Hepatocyte (in vitro differentiated cells): ENCODE data around the gene CSNK2B. TPM values are rescaled to one million over a fixed set of nuclear protein-coding genes. Genes with fewer than 3 reads are reported as not detected.

Source experiments
- DNase-seq: peaks from one replicate; pipeline ENCODE4 v3.0.0-alpha.2; 2016; ENCODE audit warnings: low spot score
- H2AFZ ChIP-seq: fragments of 200-600 bp; sonication (generic); 2 replicates; pipeline ENCODE4 v1.6.0; 2016; ENCODE audit warnings: antibody characterized with exemption, mild to moderate bottlenecking
- H3K27ac ChIP-seq: fragments of 200-600 bp; sonication (generic); 2 replicates; pipeline ENCODE4 v1.5.1; 2016; ENCODE audit warnings: mild to moderate bottlenecking
- H3K27me3 ChIP-seq: fragments of 200-600 bp; sonication (generic); 2 replicates; pipeline ENCODE4 v1.6.1; 2016
- H3K36me3 ChIP-seq: fragments of 200-600 bp; sonication (generic); replicated peaks from 2 replicates; pipeline ENCODE4 v1.5.1; 2016; ENCODE audit warnings: low read depth; ENCODE audit not compliant: insufficient read depth
- H3K4me1 ChIP-seq: fragments of 200-600 bp; sonication (generic); 2 replicates; pipeline ENCODE4 v1.5.1; 2016; ENCODE audit warnings: mild to moderate bottlenecking, moderate library complexity; ENCODE audit not compliant: insufficient read depth
- H3K4me2 ChIP-seq: fragments of 200-600 bp; sonication (generic); 2 replicates; pipeline ENCODE4 v1.6.0; 2016
- H3K4me3 ChIP-seq: fragments of 200-600 bp; sonication (generic); 2 replicates; pipeline ENCODE4 v1.5.1; 2016; ENCODE audit warnings: mild to moderate bottlenecking
- H3K79me2 ChIP-seq: fragments of 200-600 bp; sonication (generic); 2 replicates; pipeline ENCODE4 v1.6.0; 2017; ENCODE audit warnings: mild to moderate bottlenecking
- H3K9me2 ChIP-seq: fragments of 200-600 bp; sonication (generic); replicated peaks from 2 replicates; pipeline ENCODE4 v1.6.0; 2017; ENCODE audit warnings: mild to moderate bottlenecking; ENCODE audit not compliant: insufficient read depth
- H3K9me3 ChIP-seq: fragments of 200-600 bp; sonication (generic); 2 replicates; pipeline ENCODE4 v1.5.1; 2016; ENCODE audit warnings: low read depth, mild to moderate bottlenecking
- H4K20me1 ChIP-seq: fragments of 200-600 bp; sonication (generic); 2 replicates; pipeline ENCODE4 v1.6.0; 2016; ENCODE audit warnings: mild to moderate bottlenecking; ENCODE audit not compliant: insufficient read depth, poor library complexity, severe bottlenecking
- EZH2 ChIP-seq: fragments of 200-600 bp; sonication (generic); IDR thresholded peaks from 2 replicates; pipeline ENCODE4 v1.6.1; 2016; ENCODE audit warnings: antibody characterized with exemption, mild to moderate bottlenecking, borderline replicate concordance
- EZH2phosphoT487 ChIP-seq: fragments of 200-600 bp; sonication (generic); IDR thresholded peaks from one replicate; pipeline ENCODE4 v1.6.1; 2018; ENCODE audit warnings: antibody characterized with exemption, mild to moderate bottlenecking, low read depth, moderate library complexity; ENCODE audit not compliant: unreplicated experiment, severe bottlenecking
- WGBS: methylation state at CpG from one replicate; pipeline ENCODE4 v1.1.6; 2016; ENCODE audit warnings: low lambda C conversion rate; ENCODE audit errors: missing lambda C conversion rate; 5-methylcytosine and 5-hydroxymethylcytosine counted together
- polyA plus RNA-seq: library from polyadenylated mRNA; unstranded; fragments of >200 nt; fragmentation: Nextera tagmentation; extraction: Ambion mirVana; gene quantifications from 2 replicates; pipeline ENCODE4 v1.2.1, GENCODE V29; 2016
- total RNA-seq: library from RNA; depleted of rRNA; stranded (reverse); fragments of >200 nt; gene quantifications from 2 replicates; pipeline ENCODE4 v1.2.3, GENCODE V29; 2014
- TF ChIP-seq, protein P1 (sequence below): fragments of 200-600 bp; sonication (generic); IDR thresholded peaks from 2 replicates; pipeline ENCODE4 v1.5.1; 2016; ENCODE audit warnings: antibody characterized with exemption, mild to moderate bottlenecking; ENCODE audit not compliant: poor library complexity

The CSNK2B gene
- total and polyA plus RNA-seq, 2 experiments from 2014 or later, result 155 to 181 TPM

GRCh38 chr6:31666337-31666965 is 571 bp downstream of the CSNK2B start:
- TF ChIP-seq EZH2, result no peak
- TF ChIP-seq EZH2phosphoT487, result no peak
- TF ChIP-seq, protein P1, sequence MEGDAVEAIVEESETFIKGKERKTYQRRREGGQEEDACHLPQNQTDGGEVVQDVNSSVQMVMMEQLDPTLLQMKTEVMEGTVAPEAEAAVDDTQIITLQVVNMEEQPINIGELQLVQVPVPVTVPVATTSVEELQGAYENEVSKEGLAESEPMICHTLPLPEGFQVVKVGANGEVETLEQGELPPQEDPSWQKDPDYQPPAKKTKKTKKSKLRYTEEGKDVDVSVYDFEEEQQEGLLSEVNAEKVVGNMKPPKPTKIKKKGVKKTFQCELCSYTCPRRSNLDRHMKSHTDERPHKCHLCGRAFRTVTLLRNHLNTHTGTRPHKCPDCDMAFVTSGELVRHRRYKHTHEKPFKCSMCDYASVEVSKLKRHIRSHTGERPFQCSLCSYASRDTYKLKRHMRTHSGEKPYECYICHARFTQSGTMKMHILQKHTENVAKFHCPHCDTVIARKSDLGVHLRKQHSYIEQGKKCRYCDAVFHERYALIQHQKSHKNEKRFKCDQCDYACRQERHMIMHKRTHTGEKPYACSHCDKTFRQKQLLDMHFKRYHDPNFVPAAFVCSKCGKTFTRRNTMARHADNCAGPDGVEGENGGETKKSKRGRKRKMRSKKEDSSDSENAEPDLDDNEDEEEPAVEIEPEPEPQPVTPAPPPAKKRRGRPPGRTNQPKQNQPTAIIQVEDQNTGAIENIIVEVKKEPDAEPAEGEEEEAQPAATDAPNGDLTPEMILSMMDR, result no peak
- Histone ChIP-seq H3K4me1 (peaks cover 13% of the 10 kb centered on the region), H4K20me1 (no peaks in the 10 kb centered on the region), H2AFZ (peak overlapping the region; percentile 45), H3K79me2 (peaks cover 59% of the 10 kb centered on the region), H3K27ac (peak overlapping the region; percentile 89), H3K27me3 (no peaks in the 10 kb centered on the region), H3K4me3 (peak overlapping the region; percentile 76), H3K4me2 (peak overlapping the region; percentile 95), H3K9me3 (no peaks in the 10 kb centered on the region), H3K36me3 (no peaks in the 10 kb centered on the region), H3K9me2 (no peaks in the 10 kb centered on the region)
- no peak for DNase-seq
- WGBS, result 12% methylated on average over 13 of the region's 15 CpGs

GRCh38 chr6:31669676-31670075 is 3.8 kb downstream of the CSNK2B start, which contains the start of gene LY6G5B:
Gene LY6G5B (plus strand): TSS chr6:31669976. CDS start chr6:31670951, 975 bp downstream.
- Histone ChIP-seq H3K36me3 (no peaks in the 10 kb centered on the region), H3K79me2 (peaks cover 30% of the 10 kb centered on the region), H3K9me3 (no peaks in the 10 kb centered on the region), H2AFZ (no peak within 1 kb of the TSS), H3K27me3 (no peaks in the 10 kb centered on the region), H3K4me1 (no peaks in the 10 kb centered on the region), H3K4me2 (no peak within 1 kb of the TSS), H3K4me3 (no peak within 1 kb of the TSS), H3K27ac (no peak within 1 kb of the TSS), H3K9me2 (no peaks in the 10 kb centered on the region), H4K20me1 (no peaks in the 10 kb centered on the region)
- TF ChIP-seq EZH2, result no peak
- WGBS, result 92% methylated on average over 8 of the region's 8 CpGs
- no peak for DNase-seq

DNA sequence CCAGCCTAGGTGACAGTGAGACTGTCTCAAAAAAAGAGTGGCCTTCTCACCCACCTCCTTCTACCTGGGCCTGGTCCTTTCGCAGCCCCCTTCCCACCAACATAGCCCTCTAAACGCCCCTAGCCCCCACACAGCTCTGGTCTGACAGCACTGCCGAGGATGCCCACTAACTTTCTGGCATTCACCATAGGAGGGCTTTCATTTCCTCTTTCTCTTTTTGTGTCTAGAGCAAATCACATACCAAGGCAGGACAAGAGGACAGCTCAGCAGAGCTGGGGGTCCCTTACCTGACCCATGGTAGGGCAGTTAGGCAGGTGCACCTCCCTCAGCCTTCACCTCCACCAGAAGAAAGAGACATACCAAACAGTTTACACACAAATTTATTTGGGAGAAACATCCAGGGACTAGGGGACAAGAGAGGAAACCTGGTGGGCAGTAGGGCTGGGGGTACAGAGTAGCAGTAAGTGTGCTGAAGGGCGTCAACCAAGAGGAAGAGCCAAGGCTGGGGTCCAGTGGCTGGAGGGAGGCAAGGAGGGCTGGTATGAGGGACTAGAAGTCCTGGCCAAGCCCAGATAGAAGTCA is 10.5 kb downstream of the CSNK2B start:
- TF ChIP-seq EZH2phosphoT487 (no peak), EZH2 (no peak)
- TF ChIP-seq, protein P1, result no peak
- H3K4me2 ChIP-seq, result no peak overlapping the region
- no peaks in the 10 kb centered on the region for H4K20me1 ChIP-seq
- no peaks in the 10 kb centered on the region for H3K27me3 ChIP-seq
- WGBS, result 85% methylated on average over 4 of the region's 4 CpGs
- peaks cover under 1% of the 10 kb centered on the region for H3K4me1 ChIP-seq
- no peaks in the 10 kb centered on the region for H3K9me2 ChIP-seq
- no peak for DNase-seq
- no peaks in the 10 kb centered on the region for H3K36me3 ChIP-seq
- H3K79me2 ChIP-seq, result no peaks in the 10 kb centered on the region
- H2AFZ ChIP-seq, result no peak overlapping the region
- H3K9me3 ChIP-seq, result no peaks in the 10 kb centered on the region
- H3K27ac ChIP-seq, result no peak overlapping the region
- H3K4me3 ChIP-seq, result no peak overlapping the region

DNA sequence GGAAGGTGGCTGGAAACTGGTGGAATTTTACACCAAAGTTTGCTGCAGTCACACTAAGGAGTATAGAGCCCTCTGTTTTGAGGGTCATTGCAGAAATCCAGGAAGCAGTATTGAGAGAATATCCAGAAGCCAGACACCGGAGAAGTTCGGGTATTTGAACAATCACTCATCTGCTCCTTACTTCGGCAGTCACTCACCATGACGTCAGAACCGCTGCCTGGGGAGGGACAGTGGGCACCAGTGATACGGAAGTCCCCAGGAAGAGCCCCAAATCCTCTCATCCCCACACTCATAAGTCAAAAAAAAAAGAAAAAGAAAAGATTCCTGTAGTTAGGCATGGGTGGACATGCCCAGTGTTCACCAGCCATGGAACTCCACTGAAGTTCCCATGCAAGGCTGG is 11.0 kb downstream of the CSNK2B start:
- Histone ChIP-seq H3K4me1 (peaks cover 5% of the 10 kb centered on the region), H3K4me3 (no peak overlapping the region), H3K27me3 (no peaks in the 10 kb centered on the region), H3K9me3 (no peaks in the 10 kb centered on the region), H3K9me2 (no peaks in the 10 kb centered on the region), H4K20me1 (no peaks in the 10 kb centered on the region), H3K79me2 (no peaks in the 10 kb centered on the region), H3K36me3 (no peaks in the 10 kb centered on the region), H3K27ac (no peak overlapping the region), H2AFZ (no peak overlapping the region), H3K4me2 (no peak overlapping the region)
- WGBS, result 60% methylated on average over 6 of the region's 6 CpGs
- DNase-seq, result no peak
- no peak for TF ChIP-seq EZH2
- no peak for TF ChIP-seq EZH2phosphoT487
- TF ChIP-seq, protein P1, result no peak
